Stimulated activated effector memory CD8-positive, alpha-beta T cell treated with anti-CD3 and anti-CD28 coated beads, Interleukin-12 subunit alpha, Interleukin-12 subunit beta, amount 100 ng/mL, for 72 hours (primary cell): ENCODE measurements around the gene ADGRF4.

ENCODE experiments used
- ATAC-seq: fragments of 150-1000 bp; cut with Tn5 transposase; 2 replicates; pipeline ENCODE4 v1.10.0; 2021
- DNase-seq, 2 donors: peaks; one replicate each; pipeline ENCODE4 v3.0.0; 2021 to 2022; ENCODE audit warnings: low spot score in 2 of 2
- H3K27ac Mint-ChIP-seq: one replicate; pipeline ENCODE4 v1.8.0; 2022; ENCODE audit warnings: mild to moderate bottlenecking, mixed read lengths
- H3K36me3 Mint-ChIP-seq: one replicate; pipeline ENCODE4 v1.8.0; 2022; ENCODE audit warnings: mild to moderate bottlenecking, mixed read lengths
- H3K4me1 Mint-ChIP-seq: one replicate; pipeline ENCODE4 v1.8.0; 2022; ENCODE audit warnings: mixed read lengths
- H3K4me3 Mint-ChIP-seq: one replicate; pipeline ENCODE4 v1.8.0; 2022; ENCODE audit warnings: mild to moderate bottlenecking, mixed read lengths
- H3K9me3 Mint-ChIP-seq: one replicate; pipeline ENCODE4 v1.8.0; 2022; ENCODE audit warnings: mixed read lengths

Gene ADGRF4, protein sequence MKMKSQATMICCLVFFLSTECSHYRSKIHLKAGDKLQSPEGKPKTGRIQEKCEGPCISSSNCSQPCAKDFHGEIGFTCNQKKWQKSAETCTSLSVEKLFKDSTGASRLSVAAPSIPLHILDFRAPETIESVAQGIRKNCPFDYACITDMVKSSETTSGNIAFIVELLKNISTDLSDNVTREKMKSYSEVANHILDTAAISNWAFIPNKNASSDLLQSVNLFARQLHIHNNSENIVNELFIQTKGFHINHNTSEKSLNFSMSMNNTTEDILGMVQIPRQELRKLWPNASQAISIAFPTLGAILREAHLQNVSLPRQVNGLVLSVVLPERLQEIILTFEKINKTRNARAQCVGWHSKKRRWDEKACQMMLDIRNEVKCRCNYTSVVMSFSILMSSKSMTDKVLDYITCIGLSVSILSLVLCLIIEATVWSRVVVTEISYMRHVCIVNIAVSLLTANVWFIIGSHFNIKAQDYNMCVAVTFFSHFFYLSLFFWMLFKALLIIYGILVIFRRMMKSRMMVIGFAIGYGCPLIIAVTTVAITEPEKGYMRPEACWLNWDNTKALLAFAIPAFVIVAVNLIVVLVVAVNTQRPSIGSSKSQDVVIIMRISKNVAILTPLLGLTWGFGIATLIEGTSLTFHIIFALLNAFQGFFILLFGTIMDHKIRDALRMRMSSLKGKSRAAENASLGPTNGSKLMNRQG

DNA sequence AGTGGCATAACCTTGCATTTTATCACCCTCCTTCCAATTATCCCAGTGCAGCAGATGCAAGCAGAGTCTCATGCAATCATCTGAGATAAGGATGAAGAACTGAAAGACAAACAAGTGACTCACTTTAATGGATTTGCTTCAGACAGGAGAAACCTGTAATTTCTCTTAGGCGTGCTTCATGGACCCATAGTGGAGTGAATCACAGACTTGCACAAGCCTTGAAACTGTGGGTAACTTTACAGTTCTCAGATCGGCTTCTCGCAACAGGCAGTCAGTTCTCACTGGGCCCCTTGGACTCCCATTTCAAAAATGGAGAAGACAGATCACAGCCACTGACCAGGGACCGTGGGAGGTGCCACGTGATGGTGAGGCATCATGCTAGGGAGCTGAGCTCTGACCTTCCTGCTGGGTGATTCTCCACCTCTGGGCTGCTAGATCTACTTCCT lies at the start of gene ADGRF4:
ADGRF4 (plus strand) TSS at position 239 of the 446 bp plus-strand sequence. CDS start 8,666 bp downstream, outside the sequence.
- ATAC-seq (peak; percentile 54), DNase-seq (no peak)
- H3K4me1 Mint-ChIP-seq: no peaks in the 10 kb centered on the region
- no peak within 1 kb of the TSS for H3K4me3 Mint-ChIP-seq
- no peaks in the 10 kb centered on the region for H3K36me3 Mint-ChIP-seq
- no peak within 1 kb of the TSS for H3K27ac Mint-ChIP-seq
- H3K9me3 Mint-ChIP-seq: no peaks in the 10 kb centered on the region

DNA sequence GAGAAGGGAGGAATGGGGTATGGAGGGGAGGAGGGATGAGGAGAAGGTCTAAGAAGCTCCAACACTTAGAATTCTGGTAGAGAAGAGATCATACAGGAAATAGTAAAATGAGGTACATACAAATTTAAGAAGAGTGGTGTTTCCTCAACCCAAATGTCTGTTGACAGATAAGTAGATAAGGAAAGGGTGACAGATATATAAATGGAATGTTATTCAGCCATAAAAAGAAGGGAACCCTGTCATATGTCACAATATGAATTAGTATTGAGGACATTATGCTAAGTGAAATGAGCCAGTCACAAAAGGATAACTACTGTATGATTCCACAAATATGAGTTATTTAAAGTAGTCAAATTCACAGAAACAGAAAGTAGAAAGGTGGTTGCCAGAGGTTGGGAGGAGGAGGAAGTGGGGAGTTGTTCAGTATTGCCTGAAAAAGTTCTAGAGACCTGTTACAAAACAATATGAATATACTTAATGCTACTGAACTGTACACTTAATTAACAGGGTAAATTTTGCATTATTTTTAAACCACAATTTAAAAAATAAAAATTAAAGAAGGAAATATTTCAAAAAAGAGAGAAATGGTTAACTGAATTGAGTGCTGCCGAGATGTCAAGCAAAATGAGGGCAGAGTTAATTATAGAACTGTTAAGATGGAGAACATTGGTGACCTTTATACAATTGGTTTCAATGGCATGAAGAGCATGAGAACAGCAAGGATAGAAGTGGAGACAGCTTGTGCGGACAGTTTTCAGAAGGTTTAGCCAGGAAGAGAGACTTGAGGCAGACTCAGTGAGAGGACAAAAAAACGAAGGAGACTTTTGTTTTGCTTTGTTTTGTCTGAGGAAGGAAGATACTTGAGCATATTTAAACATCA lies 47.6 kb upstream of the ADGRF4 start:
- H3K4me1 Mint-ChIP-seq: no peaks in the 10 kb centered on the region
- no peak overlapping the region for H3K27ac Mint-ChIP-seq
- ATAC-seq (no peak), DNase-seq (no peak)
- no peaks in the 10 kb centered on the region for H3K9me3 Mint-ChIP-seq
- H3K4me3 Mint-ChIP-seq: no peak overlapping the region
- no peaks in the 10 kb centered on the region for H3K36me3 Mint-ChIP-seq

DNA sequence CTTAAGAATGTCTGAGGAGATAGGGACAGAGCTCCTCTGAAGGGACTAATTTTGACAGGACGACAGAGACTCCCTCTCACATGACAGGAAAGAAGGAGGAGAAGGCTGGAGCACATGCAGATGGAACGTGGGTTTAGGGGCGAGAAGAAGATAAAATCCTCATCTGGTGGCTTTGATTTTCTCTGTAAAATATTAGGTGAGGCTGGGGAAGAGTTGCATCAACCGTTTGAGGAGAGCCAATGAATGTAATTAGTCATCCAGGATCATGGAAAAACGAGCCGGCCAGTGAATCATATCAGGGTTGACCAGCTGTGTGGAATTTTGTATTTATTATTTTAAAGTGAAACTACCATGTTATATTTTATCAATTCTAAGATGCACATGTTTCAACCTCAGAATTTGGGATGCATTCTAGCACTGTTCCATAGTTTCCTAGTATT lies 46.9 kb upstream of the ADGRF4 start:
- ATAC-seq (no peak), DNase-seq (no peak)
- Mint-ChIP-seq H3K4me3 (no peak overlapping the region), H3K36me3 (no peaks in the 10 kb centered on the region), H3K4me1 (no peaks in the 10 kb centered on the region), H3K27ac (no peak overlapping the region), H3K9me3 (no peaks in the 10 kb centered on the region)

DNA sequence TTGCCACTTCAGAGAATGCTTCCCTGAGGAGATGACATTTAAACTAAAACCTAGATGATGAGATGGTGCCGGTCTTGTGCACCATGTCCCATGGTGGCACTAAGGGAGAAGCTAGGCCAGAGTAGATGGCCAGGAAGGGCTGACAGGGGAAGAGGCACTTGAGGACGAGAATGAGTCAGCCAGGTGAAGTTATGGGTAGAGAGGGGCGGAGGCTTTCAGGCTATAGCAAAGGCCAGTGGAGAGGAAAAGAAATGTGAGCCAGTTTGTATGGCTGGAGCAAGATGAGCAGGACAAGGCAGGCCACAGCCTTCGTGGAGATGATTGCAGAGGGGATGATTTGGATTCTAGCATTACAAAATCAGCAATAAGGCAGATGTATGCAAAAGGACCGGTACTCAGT lies 44.7 kb upstream of the ADGRF4 start:
- Mint-ChIP-seq H3K27ac (no peak overlapping the region), H3K9me3 (no peaks in the 10 kb centered on the region), H3K4me1 (no peaks in the 10 kb centered on the region), H3K36me3 (no peaks in the 10 kb centered on the region), H3K4me3 (no peak overlapping the region)
- ATAC-seq (no peak), DNase-seq (no peak)

DNA sequence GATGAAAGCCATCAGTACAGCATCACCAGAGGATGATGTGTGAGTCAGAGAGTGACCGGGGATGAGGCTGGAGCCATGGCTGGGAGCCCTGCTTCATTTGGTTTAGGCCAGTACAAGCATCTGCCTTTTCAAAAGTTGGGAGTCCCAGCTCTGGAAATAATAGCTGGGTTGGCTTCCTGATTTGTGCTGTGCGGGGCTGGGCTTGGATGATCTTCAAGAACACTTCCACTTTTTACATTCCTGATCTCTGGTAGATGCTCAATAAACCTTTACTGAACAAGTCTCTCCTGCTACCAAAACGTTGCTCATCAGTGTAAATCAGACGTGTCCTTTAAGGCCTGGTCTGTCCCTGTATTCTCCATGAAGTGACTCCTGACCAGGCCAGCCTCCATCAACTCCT lies 44.1 kb upstream of the ADGRF4 start:
- Mint-ChIP-seq H3K4me3 (no peak overlapping the region), H3K27ac (no peak overlapping the region), H3K36me3 (no peaks in the 10 kb centered on the region), H3K9me3 (no peaks in the 10 kb centered on the region), H3K4me1 (no peaks in the 10 kb centered on the region)
- ATAC-seq: no peak
- DNase-seq: no peak

DNA sequence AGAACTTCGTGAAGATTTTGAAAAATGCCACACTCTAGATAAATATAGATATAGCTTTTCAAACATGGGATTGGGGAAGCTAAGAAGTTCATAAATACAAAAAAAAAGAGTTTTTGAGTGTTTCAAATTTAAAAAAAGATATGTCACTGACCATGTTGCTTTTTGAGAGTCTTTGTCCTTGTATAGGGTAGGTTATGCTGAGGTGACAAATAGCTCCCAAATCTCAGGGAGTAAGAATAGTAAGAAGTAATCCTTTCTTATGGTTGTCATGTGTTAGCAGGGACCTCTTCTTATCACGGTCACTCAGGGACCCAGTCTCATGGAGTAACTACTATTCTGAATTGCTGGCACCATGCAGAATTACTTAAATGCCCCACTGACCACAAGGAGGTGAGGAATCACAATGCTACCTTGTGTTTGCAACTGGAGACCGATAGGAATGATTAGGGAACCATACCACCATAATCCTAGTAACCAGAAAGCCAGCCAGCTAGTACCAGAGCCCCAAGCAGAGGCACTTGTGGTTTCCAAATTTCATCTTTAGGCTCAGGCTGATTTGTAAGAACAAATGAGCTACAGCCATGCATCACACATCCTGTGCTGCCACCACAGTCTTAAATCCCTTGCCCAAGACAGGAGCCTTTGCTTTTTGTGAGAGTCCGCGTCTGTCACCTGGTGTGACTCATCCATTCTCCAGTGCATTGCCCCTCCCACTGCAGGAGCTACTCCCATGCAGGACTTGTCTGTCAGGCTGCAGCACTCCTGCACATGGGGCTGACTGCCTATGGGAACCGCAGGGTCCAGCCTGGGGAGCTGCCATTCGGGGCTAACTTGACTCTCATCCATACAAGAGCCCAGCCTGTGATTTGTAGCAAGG lies 42.4 kb upstream of the ADGRF4 start:
- Mint-ChIP-seq H3K27ac (no peak overlapping the region), H3K36me3 (no peaks in the 10 kb centered on the region)
- no peak for DNase-seq

DNA sequence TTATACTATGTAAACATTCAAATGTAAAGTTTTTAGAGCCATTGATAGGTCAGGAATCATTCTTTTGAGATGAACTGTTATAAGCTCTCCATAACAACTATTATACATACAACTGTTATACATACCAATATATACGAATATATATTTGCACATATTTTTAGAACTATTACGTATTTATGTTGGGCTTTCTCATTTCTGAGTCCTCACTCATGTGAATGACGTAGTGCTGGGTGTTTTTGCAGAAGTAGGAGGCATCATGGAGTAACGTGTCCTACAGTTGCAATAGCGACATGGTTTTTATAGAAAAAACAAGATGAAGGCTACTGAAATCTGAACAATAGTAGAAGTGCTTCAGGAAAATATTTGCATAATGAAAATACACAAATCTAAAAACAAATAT lies 36.4 kb upstream of the ADGRF4 start:
- Mint-ChIP-seq H3K9me3 (no peaks in the 10 kb centered on the region), H3K27ac (no peak overlapping the region), H3K4me3 (no peak overlapping the region), H3K36me3 (no peaks in the 10 kb centered on the region), H3K4me1 (no peaks in the 10 kb centered on the region)
- ATAC-seq (no peak), DNase-seq (no peak)

More for the DNA sequence above, 42.4 kb upstream of the ADGRF4 start:
- Mint-ChIP-seq H3K9me3 (no peaks in the 10 kb centered on the region), H3K4me1 (no peaks in the 10 kb centered on the region), H3K4me3 (no peak overlapping the region)
- ATAC-seq: peak; percentile 87

DNA sequence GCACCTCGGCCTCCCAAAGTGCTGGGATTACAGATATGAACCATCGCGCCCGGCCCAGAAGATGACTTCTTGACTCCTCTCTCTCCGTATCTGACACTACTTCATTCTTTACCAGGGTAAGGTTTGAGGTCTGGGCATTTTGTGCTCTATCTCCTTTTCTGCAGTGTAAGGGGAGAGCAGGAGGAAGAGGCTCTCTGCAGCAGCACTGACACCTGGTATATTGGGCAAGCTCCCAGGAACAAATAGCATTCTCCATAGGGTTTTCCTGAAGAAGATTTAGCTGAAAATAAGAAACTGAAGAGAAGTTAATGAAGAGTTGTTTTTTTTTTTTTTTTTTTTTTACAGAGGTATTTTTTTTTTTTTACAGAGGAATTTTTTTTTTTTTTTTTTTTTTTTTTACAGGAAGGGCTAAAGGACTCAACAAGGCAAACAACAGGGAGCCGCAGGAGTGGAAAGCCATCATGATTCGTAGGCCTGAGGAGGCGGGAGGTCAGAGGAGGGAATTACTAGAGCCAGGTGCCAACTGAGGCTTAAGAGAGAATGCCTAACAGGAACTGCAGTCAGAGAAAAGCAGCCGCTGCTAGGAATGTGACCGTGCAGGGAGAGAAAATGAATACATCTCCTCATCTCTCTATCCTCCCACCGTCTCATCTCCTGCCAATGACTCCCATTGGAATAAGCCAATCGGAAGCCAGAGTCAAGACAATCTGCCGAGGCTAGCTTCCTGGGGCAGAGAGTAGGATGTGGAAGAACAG lies 34.7 kb upstream of the ADGRF4 start:
- no peaks in the 10 kb centered on the region for H3K36me3 Mint-ChIP-seq
- H3K4me3 Mint-ChIP-seq: no peak overlapping the region
- no peak overlapping the region for H3K27ac Mint-ChIP-seq
- DNase-seq: no peak
- ATAC-seq: no peak
- H3K9me3 Mint-ChIP-seq: no peaks in the 10 kb centered on the region
- H3K4me1 Mint-ChIP-seq: no peaks in the 10 kb centered on the region

DNA sequence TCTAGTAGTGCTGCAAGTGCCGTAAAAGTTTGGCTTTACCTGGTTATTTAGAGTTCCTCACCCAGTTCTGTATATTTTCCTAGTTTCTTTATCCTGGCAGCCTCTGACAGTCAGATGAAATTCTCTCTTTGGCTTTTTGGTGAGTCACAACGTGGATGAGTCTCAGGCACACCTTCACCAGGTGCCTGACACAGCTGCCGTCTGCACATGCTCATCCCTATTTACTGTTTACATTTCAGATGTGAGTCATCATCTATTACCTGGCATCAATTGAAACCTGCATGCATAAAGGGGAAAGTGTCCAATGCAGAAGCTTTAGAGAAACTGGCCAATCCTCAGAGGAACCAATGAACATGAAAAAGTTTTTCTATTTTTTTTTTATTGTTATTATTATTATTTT lies 33.3 kb upstream of the ADGRF4 start:
- no peaks in the 10 kb centered on the region for H3K36me3 Mint-ChIP-seq
- ATAC-seq: no peak
- no peak overlapping the region for H3K4me3 Mint-ChIP-seq
- no peaks in the 10 kb centered on the region for H3K9me3 Mint-ChIP-seq
- no peaks in the 10 kb centered on the region for H3K4me1 Mint-ChIP-seq
- no peak overlapping the region for H3K27ac Mint-ChIP-seq
- DNase-seq: no peak

DNA sequence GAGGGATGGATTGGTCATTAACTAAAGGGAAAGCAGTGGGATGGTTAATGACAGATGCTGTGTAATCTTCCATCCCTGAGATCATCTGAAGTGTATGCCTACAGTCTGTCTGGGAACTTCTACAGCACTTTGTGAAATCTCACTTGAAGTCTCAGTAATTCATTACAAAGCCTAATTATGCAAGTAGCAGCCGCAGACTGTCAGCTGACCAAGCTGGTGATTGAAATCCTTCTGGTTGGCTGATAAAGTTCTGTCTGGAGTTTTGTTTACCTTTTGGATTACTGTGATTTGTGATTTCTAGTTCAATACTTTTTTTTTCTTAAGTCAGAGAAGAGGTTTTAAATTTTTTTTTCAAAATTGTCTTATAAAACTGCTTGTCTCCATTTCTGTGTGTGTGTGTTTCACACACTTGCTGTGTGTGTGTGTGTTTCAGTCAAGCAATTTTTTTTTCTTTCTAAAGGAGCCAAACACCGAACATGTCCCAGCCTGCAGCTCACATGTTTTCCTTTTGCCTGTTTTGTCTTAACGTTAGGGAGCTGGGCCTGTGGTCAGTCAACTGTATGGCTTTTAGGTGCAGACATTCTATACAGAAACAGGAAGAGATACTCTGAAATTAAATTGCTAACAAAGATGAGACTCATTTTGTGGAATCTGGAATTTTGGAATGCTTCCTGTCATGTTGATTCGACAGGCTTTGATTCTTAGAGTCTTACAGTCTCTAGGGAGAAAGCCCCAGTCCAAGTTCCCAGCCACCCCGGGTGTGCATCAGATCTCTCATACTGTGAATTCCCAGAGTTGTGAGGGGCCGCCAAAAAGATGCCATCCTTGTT lies 28.5 kb upstream of the ADGRF4 start:
- Mint-ChIP-seq H3K36me3 (no peaks in the 10 kb centered on the region), H3K4me1 (no peaks in the 10 kb centered on the region), H3K4me3 (no peak overlapping the region), H3K27ac (no peak overlapping the region), H3K9me3 (no peaks in the 10 kb centered on the region)
- DNase-seq (no peak), ATAC-seq (no peak)

DNA sequence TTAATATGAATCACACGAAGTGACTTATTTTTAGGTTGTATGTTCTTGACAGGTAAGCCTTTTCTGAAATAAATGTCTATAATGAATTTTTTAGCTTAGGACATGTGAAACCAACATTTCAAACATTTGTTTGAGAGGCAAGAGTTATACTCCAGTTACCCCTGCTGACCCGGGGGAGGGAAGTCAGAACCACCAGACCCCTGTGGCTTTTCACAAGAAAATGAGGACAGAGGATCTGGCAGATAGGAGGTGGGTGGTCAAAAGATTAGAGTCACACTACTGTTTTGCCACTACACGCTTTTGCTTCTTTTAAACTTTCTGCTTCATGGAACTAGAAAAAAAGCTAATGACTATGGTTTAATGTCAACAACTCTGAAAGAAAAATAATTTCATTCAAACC lies 27.5 kb upstream of the ADGRF4 start:
- no peak for ATAC-seq
- no peaks in the 10 kb centered on the region for H3K9me3 Mint-ChIP-seq

DNA sequence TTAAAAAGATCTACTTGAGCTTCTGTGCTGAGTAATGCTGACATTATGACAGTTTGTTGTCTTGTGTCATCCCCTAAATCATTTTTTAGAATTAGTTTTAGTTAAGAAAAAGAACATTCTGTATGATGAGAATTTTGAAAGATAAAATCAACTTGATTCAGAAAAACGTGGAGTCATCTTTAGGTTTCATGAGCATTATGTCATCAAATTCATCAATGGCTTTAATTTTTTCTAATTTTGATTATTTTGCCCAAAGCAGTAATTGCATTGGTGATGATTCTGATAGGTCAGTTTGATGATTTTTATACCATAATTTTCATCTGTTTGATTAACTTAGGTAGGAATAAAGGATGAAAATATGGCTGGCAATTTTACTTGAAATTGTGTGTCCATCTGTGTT lies 26.6 kb upstream of the ADGRF4 start:
- Mint-ChIP-seq H3K4me3 (no peak overlapping the region), H3K36me3 (no peaks in the 10 kb centered on the region), H3K27ac (no peak overlapping the region), H3K9me3 (no peaks in the 10 kb centered on the region), H3K4me1 (no peaks in the 10 kb centered on the region)
- DNase-seq (no peak), ATAC-seq (no peak)

More for the DNA sequence above, 27.5 kb upstream of the ADGRF4 start:
- no peak overlapping the region for H3K4me3 Mint-ChIP-seq
- H3K27ac Mint-ChIP-seq: no peak overlapping the region
- H3K4me1 Mint-ChIP-seq: no peaks in the 10 kb centered on the region
- H3K36me3 Mint-ChIP-seq: no peaks in the 10 kb centered on the region
- DNase-seq: no peak

DNA sequence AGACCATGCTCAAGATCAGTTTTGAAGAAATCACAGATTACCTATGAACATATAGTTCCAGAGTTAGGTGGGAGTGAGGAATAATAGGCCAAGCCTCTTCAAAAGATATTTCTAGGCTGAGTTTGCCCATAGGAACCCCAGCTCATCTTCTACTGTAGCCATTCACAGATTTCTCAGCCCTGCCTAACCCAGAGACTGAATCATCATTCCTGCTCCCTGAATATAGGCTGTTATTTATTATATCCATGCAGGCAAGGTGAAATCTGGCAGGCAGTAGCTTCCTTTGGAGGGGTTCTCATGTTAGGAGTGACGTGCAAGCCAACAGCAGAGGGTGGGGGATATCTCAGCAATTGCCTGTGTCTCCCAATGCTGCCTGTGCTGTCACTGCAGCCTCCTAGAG lies 25.6 kb upstream of the ADGRF4 start:
- Mint-ChIP-seq H3K9me3 (no peaks in the 10 kb centered on the region), H3K27ac (no peak overlapping the region), H3K36me3 (no peaks in the 10 kb centered on the region), H3K4me3 (no peak overlapping the region), H3K4me1 (no peaks in the 10 kb centered on the region)
- no peak for ATAC-seq
- DNase-seq: no peak
